ENCODE results near the gene ALDH5A1. TPM values are rescaled to one million over a fixed set of nuclear protein-coding genes. Genes with fewer than 3 reads are reported as not detected.

Gene ALDH5A1
- total and polyA plus RNA-seq, 2 donors (not counting 1 experiment from before 2014, with no cell fraction given): 5.7 to 26.3 TPM

DNA sequence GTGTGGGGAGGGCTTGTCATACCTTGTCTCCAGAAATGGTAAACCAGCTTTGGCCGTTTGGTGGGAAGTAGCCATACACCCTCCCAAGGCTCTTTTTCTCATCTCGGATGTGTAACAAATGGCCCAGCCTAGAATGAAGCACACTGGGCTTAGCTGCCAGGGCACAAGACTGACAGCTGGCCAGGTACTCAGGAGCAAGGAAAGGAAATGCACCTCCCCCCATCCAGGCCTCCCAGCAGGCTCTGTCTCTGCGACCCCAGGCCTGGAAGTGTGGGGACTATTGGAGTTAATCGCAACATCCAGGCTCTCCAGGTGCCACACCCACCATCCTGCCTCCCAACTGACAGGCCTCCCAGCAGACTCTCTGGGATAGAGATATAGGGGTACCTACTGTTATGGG lies 49.1 kb upstream of the ALDH5A1 start:
- no peak overlapping the region for H3K27ac Mint-ChIP-seq
- no peak overlapping the region for H2AFZ ChIP-seq (ENCODE audit: insufficient read depth, low read depth, low read length, poor library complexity, severe bottlenecking)
- intact Hi-C loops (cut with micrococcal nuclease): no loop called here
- CTCF ChIA-PET: interaction anchor here (0.5 kb wide), 1 partner anchor 16 kb away, joined by 3 read pairs; no protein-coding TSS in a partner anchor
- TF ChIP-seq, protein P1, sequence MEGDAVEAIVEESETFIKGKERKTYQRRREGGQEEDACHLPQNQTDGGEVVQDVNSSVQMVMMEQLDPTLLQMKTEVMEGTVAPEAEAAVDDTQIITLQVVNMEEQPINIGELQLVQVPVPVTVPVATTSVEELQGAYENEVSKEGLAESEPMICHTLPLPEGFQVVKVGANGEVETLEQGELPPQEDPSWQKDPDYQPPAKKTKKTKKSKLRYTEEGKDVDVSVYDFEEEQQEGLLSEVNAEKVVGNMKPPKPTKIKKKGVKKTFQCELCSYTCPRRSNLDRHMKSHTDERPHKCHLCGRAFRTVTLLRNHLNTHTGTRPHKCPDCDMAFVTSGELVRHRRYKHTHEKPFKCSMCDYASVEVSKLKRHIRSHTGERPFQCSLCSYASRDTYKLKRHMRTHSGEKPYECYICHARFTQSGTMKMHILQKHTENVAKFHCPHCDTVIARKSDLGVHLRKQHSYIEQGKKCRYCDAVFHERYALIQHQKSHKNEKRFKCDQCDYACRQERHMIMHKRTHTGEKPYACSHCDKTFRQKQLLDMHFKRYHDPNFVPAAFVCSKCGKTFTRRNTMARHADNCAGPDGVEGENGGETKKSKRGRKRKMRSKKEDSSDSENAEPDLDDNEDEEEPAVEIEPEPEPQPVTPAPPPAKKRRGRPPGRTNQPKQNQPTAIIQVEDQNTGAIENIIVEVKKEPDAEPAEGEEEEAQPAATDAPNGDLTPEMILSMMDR (IDR thresholded peaks at IDR 0.05): no peak
- TF ChIP-seq EZH2 (IDR thresholded peaks at IDR 0.05; ENCODE audit: borderline replicate concordance, insufficient read depth, low read depth, low read length, poor library complexity, severe bottlenecking): no peak
- no peak overlapping the region for H3K4me3 Mint-ChIP-seq
- no peak overlapping the region for H3K9ac ChIP-seq (ENCODE audit: low read length)
- no peaks in the 10 kb centered on the region for H3K27me3 ChIP-seq (replicated peaks in 1 of 4; ENCODE audit: control extremely low read depth in 1 of 4, control insufficient read depth in 3 of 4, insufficient read depth in 4 of 4, low read length in 3 of 4)
- no peaks in the 10 kb centered on the region for H4K20me1 ChIP-seq (ENCODE audit: control insufficient read depth, insufficient read depth, low read length, poor library complexity, severe bottlenecking)
- H3K9me3 Mint-ChIP-seq (ENCODE audit: insufficient read depth): no peaks in the 10 kb centered on the region
- no peaks in the 10 kb centered on the region for H3K9me3 ChIP-seq (ENCODE audit: control extremely low read depth in 1 of 3, control insufficient read depth in 2 of 3, insufficient read depth in 1 of 3, low read length in 2 of 3)
- no peaks in the 10 kb centered on the region for H3K4me1 Mint-ChIP-seq
- H3K79me2 ChIP-seq (ENCODE audit: control insufficient read depth, insufficient read depth, low read length): no peaks in the 10 kb centered on the region
- H3K4me1 ChIP-seq (ENCODE audit: control insufficient read depth in 2 of 2, insufficient read depth in 2 of 2, low read length in 2 of 2): no peaks in the 10 kb centered on the region
- no peak overlapping the region for H3K4me3 ChIP-seq (ENCODE audit: control extremely low read depth in 1 of 5, extremely low read depth in 1 of 5, insufficient read depth in 1 of 5, low read depth in 2 of 5, low read length in 4 of 5)
- no peak overlapping the region for H3K4me2 ChIP-seq (replicated peaks; ENCODE audit: low read depth, low read length, poor library complexity, severe bottlenecking)
- H3K27me3 Mint-ChIP-seq: no peaks in the 10 kb centered on the region
- POLR2A ChIA-PET: no interaction called here
- H3K27ac ChIP-seq (ENCODE audit: low read length in 2 of 2): no peak overlapping the region
- ATAC-seq (ENCODE audit: low read depth) (no peak), DNase-seq (no peak)
- H3K36me3 ChIP-seq (replicated peaks in 1 of 2; ENCODE audit: control extremely low read depth in 1 of 2, control insufficient read depth in 1 of 2, extremely low read depth in 1 of 2, insufficient read depth in 2 of 2, low read length in 1 of 2): no peaks in the 10 kb centered on the region
- 100% methylated on average over 2 of the region's 4 CpGs for WGBS (ENCODE audit: insufficient coverage)

DNA sequence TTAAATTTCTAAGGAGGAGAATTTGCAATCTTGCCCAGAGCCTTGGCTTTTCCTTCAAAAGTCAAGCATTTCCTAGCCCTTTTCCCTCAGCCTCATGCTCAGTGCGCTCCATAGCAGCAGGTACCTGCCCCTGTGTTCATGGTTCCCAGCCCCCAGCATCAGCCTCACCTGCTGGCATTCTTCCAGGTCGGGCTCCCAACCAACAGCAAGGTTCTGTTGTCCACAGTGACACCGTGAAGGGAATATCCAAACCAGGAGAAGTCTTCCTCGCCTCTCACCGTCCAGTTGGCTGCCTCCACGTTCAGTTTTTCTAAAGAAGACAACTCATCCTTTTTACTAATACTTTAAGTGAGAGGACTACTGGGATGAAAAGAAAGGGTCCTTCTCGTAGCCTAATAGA lies 48.1 kb upstream of the ALDH5A1 start:
- Histone ChIP-seq H3K36me3 (replicated peaks in 1 of 2; ENCODE audit: control extremely low read depth in 1 of 2, control insufficient read depth in 1 of 2, extremely low read depth in 1 of 2, insufficient read depth in 2 of 2, low read length in 1 of 2) (no peaks in the 10 kb centered on the region), H3K27ac (ENCODE audit: low read length in 2 of 2) (no peak overlapping the region), H3K79me2 (ENCODE audit: control insufficient read depth, insufficient read depth, low read length) (no peaks in the 10 kb centered on the region), H3K9ac (ENCODE audit: low read length) (no peak overlapping the region), H3K4me2 (replicated peaks; ENCODE audit: low read depth, low read length, poor library complexity, severe bottlenecking) (no peak overlapping the region), H2AFZ (ENCODE audit: insufficient read depth, low read depth, low read length, poor library complexity, severe bottlenecking) (no peak overlapping the region), H3K4me1 (ENCODE audit: control insufficient read depth in 2 of 2, insufficient read depth in 2 of 2, low read length in 2 of 2) (no peaks in the 10 kb centered on the region), H3K9me3 (ENCODE audit: control extremely low read depth in 1 of 3, control insufficient read depth in 2 of 3, insufficient read depth in 1 of 3, low read length in 2 of 3) (no peaks in the 10 kb centered on the region), H3K4me3 (ENCODE audit: control extremely low read depth in 1 of 5, extremely low read depth in 1 of 5, insufficient read depth in 1 of 5, low read depth in 2 of 5, low read length in 4 of 5) (no peak overlapping the region), H4K20me1 (ENCODE audit: control insufficient read depth, insufficient read depth, low read length, poor library complexity, severe bottlenecking) (no peaks in the 10 kb centered on the region), H3K27me3 (replicated peaks in 1 of 4; ENCODE audit: control extremely low read depth in 1 of 4, control insufficient read depth in 3 of 4, insufficient read depth in 4 of 4, low read length in 3 of 4) (no peaks in the 10 kb centered on the region)
- ChIA-PET POLR2A (no interaction called here), CTCF (no interaction called here)
- TF ChIP-seq, protein P1 (IDR thresholded peaks at IDR 0.05): no peak
- no peak for TF ChIP-seq EZH2 (IDR thresholded peaks at IDR 0.05; ENCODE audit: borderline replicate concordance, insufficient read depth, low read depth, low read length, poor library complexity, severe bottlenecking)
- Mint-ChIP-seq H3K27me3 (no peaks in the 10 kb centered on the region), H3K9me3 (ENCODE audit: insufficient read depth) (no peaks in the 10 kb centered on the region), H3K4me1 (no peaks in the 10 kb centered on the region), H3K4me3 (no peak overlapping the region), H3K27ac (no peak overlapping the region)
- ATAC-seq (ENCODE audit: low read depth) (no peak), DNase-seq (no peak)
- WGBS (ENCODE audit: insufficient coverage): 89% methylated on average over 2 of the region's 7 CpGs
- intact Hi-C loops (cut with micrococcal nuclease): no loop called here

Measured in B cell (primary cell).